SU-DHL-6 (cell line): ENCODE results near the gene SELENON.

Source experiments
- H2AFZ ChIP-seq: fragments of 200-600 bp; sonication (generic); 2 replicates; pipeline ENCODE4 v1.6.1; 2014; ENCODE audit warnings: low read depth, mild to moderate bottlenecking, moderate library complexity, mixed read lengths, antibody characterized with exemption, low read length; ENCODE audit not compliant: severe bottlenecking
- H3F3A ChIP-seq: fragments of 200-600 bp; shearing (Covaris generic); 2 replicates; pipeline ENCODE4 v1.6.0; 2016; ENCODE audit warnings: antibody characterized with exemption, mild to moderate bottlenecking; ENCODE audit not compliant: insufficient read depth
- H3K27ac ChIP-seq: fragments of 200-600 bp; sonication (generic); 2 replicates; pipeline ENCODE4 v1.5.1; 2016; ENCODE audit warnings: low read depth, mild to moderate bottlenecking, low read length, moderate library complexity, mixed read lengths
- H3K27me3 ChIP-seq: fragments of 200-600 bp; sonication (generic), shearing (Covaris generic); 2 replicates; pipeline ENCODE4 v1.6.0; 2014; ENCODE audit warnings: mild to moderate bottlenecking, low read length
- H3K36me3 ChIP-seq: fragments of 200-600 bp; sonication (generic); 2 replicates; pipeline ENCODE4 v1.6.1; 2014; ENCODE audit warnings: mild to moderate bottlenecking, low read length, mixed read lengths
- H3K4me2 ChIP-seq: fragments of 300-600, 200-600 bp; shearing (Covaris generic), sonication (generic); 2 replicates; pipeline ENCODE4 v1.6.0; 2014; ENCODE audit warnings: low read length, low read depth, mild to moderate bottlenecking; ENCODE audit not compliant: poor library complexity, severe bottlenecking
- H3K4me3 ChIP-seq: fragments of 200-600 bp; sonication (generic); 2 replicates; pipeline ENCODE4 v1.5.1; 2014; ENCODE audit warnings: antibody characterized with exemption, low read length, mild to moderate bottlenecking, mixed read lengths; ENCODE audit not compliant: insufficient read depth, poor library complexity, severe bottlenecking
- H3K79me2 ChIP-seq: fragments of 200-600 bp; sonication (generic); 2 replicates; pipeline ENCODE4 v1.6.1; 2014; ENCODE audit warnings: mild to moderate bottlenecking, low read length, moderate library complexity; ENCODE audit not compliant: insufficient read depth
- H3K9ac ChIP-seq: fragments of 200-600 bp; sonication (generic); 2 replicates; pipeline ENCODE4 v1.7.0; 2014; ENCODE audit warnings: mild to moderate bottlenecking, low read length
- H3K9me2 ChIP-seq: fragments of 200-600 bp; sonication (generic); replicated peaks from 2 replicates; pipeline ENCODE4 v1.6.1; 2014; ENCODE audit warnings: low read length; ENCODE audit not compliant: insufficient read depth
- H3K9me3 ChIP-seq: fragments of 200-600 bp; sonication (generic); 2 replicates; pipeline ENCODE4 v1.6.1; 2014; ENCODE audit warnings: low read length, mixed read lengths; ENCODE audit not compliant: insufficient read depth
- H4K20me1 ChIP-seq: fragments of 200-600 bp; sonication (generic); 2 replicates; pipeline ENCODE4 v1.6.1; 2014; ENCODE audit warnings: low read depth, mild to moderate bottlenecking, antibody characterized with exemption, low read length, moderate library complexity, mixed read lengths
- CTCF ChIP-seq: fragments of 200-600 bp; sonication (generic); IDR thresholded peaks from one replicate; pipeline ENCODE4 v1.5.1; 2017; ENCODE audit warnings: antibody characterized with exemption, mild to moderate bottlenecking, low read length, moderate library complexity; ENCODE audit not compliant: insufficient read depth, poor library complexity, severe bottlenecking
- EZH2phosphoT487 ChIP-seq: fragments of 200-600 bp; sonication (generic), shearing (Covaris generic); conservative IDR thresholded peaks from 2 replicates; pipeline ENCODE4 v1.6.1; 2018; ENCODE audit warnings: mild to moderate bottlenecking, antibody characterized with exemption, low read length, moderate library complexity, mixed read lengths

The SELENON gene

GRCh38 chr1:25821112-25821476 lies 21.1 kb downstream of the SELENON start:
- Histone ChIP-seq H3K9me3 (no peaks in the 10 kb centered on the region), H3K4me3 (peak overlapping the region; percentile 80), H3F3A (peaks cover 8% of the 10 kb centered on the region; the same call in 1 of the 2 replicates), H3K4me2 (peak overlapping the region; percentile 62), H4K20me1 (no peaks in the 10 kb centered on the region), H3K9me2 (no peaks in the 10 kb centered on the region), H3K27me3 (no peaks in the 10 kb centered on the region), H3K9ac (peak overlapping the region; percentile 89), H3K27ac (peak overlapping the region; percentile 78), H2AFZ (peak overlapping the region; percentile 81), H3K79me2 (0 out of 2 replicates have a peak, but pooled peaks cover 6% of the 10 kb centered on the region), H3K36me3 (no peaks in the 10 kb centered on the region)
- TF ChIP-seq EZH2phosphoT487 (no peak), CTCF (no peak)

GRCh38 chr1:25821630-25822091 lies 21.7 kb downstream of the SELENON start:
- Histone ChIP-seq H3K9me2 (no peaks in the 10 kb centered on the region), H2AFZ (no peak overlapping the region), H4K20me1 (no peaks in the 10 kb centered on the region), H3K4me2 (peak overlapping the region; percentile 62), H3K27me3 (no peaks in the 10 kb centered on the region), H3K27ac (no peak overlapping the region), H3F3A (peaks cover 8% of the 10 kb centered on the region; the same call in 1 of the 2 replicates), H3K79me2 (0 out of 2 replicates have a peak, but pooled peaks cover 6% of the 10 kb centered on the region), H3K4me3 (peak overlapping the region; percentile 80), H3K9ac (peak overlapping the region; percentile 89), H3K36me3 (no peaks in the 10 kb centered on the region), H3K9me3 (no peaks in the 10 kb centered on the region)
- TF ChIP-seq EZH2phosphoT487 (no peak), CTCF (no peak)

- Histone ChIP-seq H3K27me3 (no peaks in the 10 kb centered on the region), H3K9me3 (no peaks in the 10 kb centered on the region), H2AFZ (no peak overlapping the region), H3F3A (peaks cover 8% of the 10 kb centered on the region; the same call in 1 of the 2 replicates), H3K9ac (no peak overlapping the region), H3K36me3 (peaks cover 7% of the 10 kb centered on the region; the same call in 1 of the 2 replicates), H3K27ac (no peak overlapping the region), H3K9me2 (no peaks in the 10 kb centered on the region), H3K79me2 (0 out of 2 replicates have a peak, but pooled peaks cover 6% of the 10 kb centered on the region), H3K4me3 (no peak overlapping the region), H3K4me2 (no peak overlapping the region), H4K20me1 (no peaks in the 10 kb centered on the region)
- no peak for TF ChIP-seq EZH2phosphoT487
- TF ChIP-seq CTCF: no peak
These were observed 25.6 kb downstream of the SELENON start for GRCh38 chr1:25825605-25826004.
